Measurements from ENCODE around the gene OXER1. TPM values are rescaled to one million over a fixed set of nuclear protein-coding genes. Genes with fewer than 3 reads are reported as not detected.

OXER1 gene
- total RNA-seq, 2 experiments from 2014 or later = 0.16 TPM; not detected in 1

- Mint-ChIP-seq H3K27me3 (no peaks in the 10 kb centered on the region), H3K36me3 (peaks cover 12% of the 10 kb centered on the region)
Measured at GRCh38 chr2:42724886-42725285, 39.0 kb downstream of the OXER1 start.

GRCh38 chr2:42723465-42723864 lies 40.5 kb downstream of the OXER1 start:
- Mint-ChIP-seq H3K9me3 (no peaks in the 10 kb centered on the region), H3K4me3 (no peak overlapping the region), H3K27ac (no peak overlapping the region), H3K4me1 (peaks cover 7% of the 10 kb centered on the region), H3K36me3 (peaks cover 4% of the 10 kb centered on the region), H3K27me3 (no peaks in the 10 kb centered on the region)
- DNase-seq = no peak

More at GRCh38 chr2:42724886-42725285, 39.0 kb downstream of the OXER1 start:
- peaks cover 11% of the 10 kb centered on the region for H3K4me1 Mint-ChIP-seq
- no peak overlapping the region for H3K4me3 Mint-ChIP-seq
- DNase-seq = no peak
- H3K9me3 Mint-ChIP-seq = peaks cover 5% of the 10 kb centered on the region
- no peak overlapping the region for H3K27ac Mint-ChIP-seq

GRCh38 chr2:42722320-42723190 lies 41.4 kb downstream of the OXER1 start:
- Mint-ChIP-seq H3K4me3 (no peak overlapping the region), H3K4me1 (peaks cover 7% of the 10 kb centered on the region), H3K27me3 (no peaks in the 10 kb centered on the region), H3K27ac (no peak overlapping the region), H3K9me3 (no peaks in the 10 kb centered on the region), H3K36me3 (peaks cover 4% of the 10 kb centered on the region)
- DNase-seq = peak; percentile 47

GRCh38 chr2:42721898-42722297 lies 42.0 kb downstream of the OXER1 start:
- H3K9me3 Mint-ChIP-seq = no peaks in the 10 kb centered on the region
- peaks cover 7% of the 10 kb centered on the region for H3K4me1 Mint-ChIP-seq
- DNase-seq = no peak
- H3K27me3 Mint-ChIP-seq = no peaks in the 10 kb centered on the region
- no peak overlapping the region for H3K4me3 Mint-ChIP-seq
- peaks cover 4% of the 10 kb centered on the region for H3K36me3 Mint-ChIP-seq
- H3K27ac Mint-ChIP-seq = no peak overlapping the region

- DNase-seq = no peak
- Mint-ChIP-seq H3K4me3 (no peak overlapping the region), H3K4me1 (no peaks in the 10 kb centered on the region), H3K27ac (no peak overlapping the region), H3K9me3 (no peaks in the 10 kb centered on the region), H3K27me3 (no peaks in the 10 kb centered on the region), H3K36me3 (peaks cover 2% of the 10 kb centered on the region)
Measured at GRCh38 chr2:42714686-42715085, 49.2 kb downstream of the OXER1 start.

- Mint-ChIP-seq H3K27ac (no peak overlapping the region), H3K4me1 (no peaks in the 10 kb centered on the region), H3K36me3 (peaks cover 1% of the 10 kb centered on the region), H3K4me3 (no peak overlapping the region), H3K27me3 (no peaks in the 10 kb centered on the region), H3K9me3 (no peaks in the 10 kb centered on the region)
- DNase-seq = no peak
Measured at GRCh38 chr2:42713920-42714319, 50.0 kb downstream of the OXER1 start.

- no peak overlapping the region for H3K4me3 Mint-ChIP-seq
- H3K27me3 Mint-ChIP-seq = no peaks in the 10 kb centered on the region
- H3K4me1 Mint-ChIP-seq = no peaks in the 10 kb centered on the region
- H3K27ac Mint-ChIP-seq = no peak overlapping the region
- no peaks in the 10 kb centered on the region for H3K9me3 Mint-ChIP-seq
- DNase-seq = no peak
- peaks cover under 1% of the 10 kb centered on the region for H3K36me3 Mint-ChIP-seq
Measured at GRCh38 chr2:42712934-42713333, 51.0 kb downstream of the OXER1 start.

Other genes starting within 250 kb of the OXER1 start
- gene MTA3, start 195.5 kb downstream of the OXER1 start, total RNA-seq = 10 to 100 TPM; 32.0 to 34.7 TPM
- 1 to 10 TPM in 1 of 2 experiments, under 1 TPM in 1; 0.33 to 1.1 TPM for gene HAAO, start 28.4 kb upstream of the OXER1 start, total RNA-seq

All from activated naive CD8-positive, alpha-beta T cell treated with anti-CD3 and anti-CD28 coated beads for 36 hours (primary cell).